ENCODE measurements around the gene MYADM. TPM values are rescaled to one million over a fixed set of nuclear protein-coding genes. Genes with fewer than 3 reads are reported as not detected.
"Not testable (repeated sequence)": the region's sequence is repeated elsewhere in the genome, so short reads cannot be mapped to it uniquely, and the experiment has no call there.

Gene MYADM
- total and polyA plus RNA-seq, 2 donors (not counting 1 experiment from before 2014, with no cell fraction given), result 18.5 to 172 TPM

- WGBS (ENCODE audit: insufficient coverage), result 1% methylated on average over 69 of the region's 75 CpGs
- peak overlapping the region; percentile 98 for H3K27ac ChIP-seq (ENCODE audit: low read length in 2 of 2)
- peak overlapping the region; percentile 82 to 100 (median 90) for H3K4me3 ChIP-seq (ENCODE audit: control extremely low read depth in 1 of 5, extremely low read depth in 1 of 5, insufficient read depth in 1 of 5, low read depth in 2 of 5, low read length in 4 of 5)
- peaks cover 52% of the 10 kb centered on the region for H4K20me1 ChIP-seq (ENCODE audit: control insufficient read depth, insufficient read depth, low read length, poor library complexity, severe bottlenecking)
- TF ChIP-seq EZH2 (IDR thresholded peaks at IDR 0.05; ENCODE audit: borderline replicate concordance, insufficient read depth, low read depth, low read length, poor library complexity, severe bottlenecking) (no peak), CTCF (IDR thresholded peaks at IDR 0.05) (no peak)
- peak overlapping the region; percentile 22 for H2AFZ ChIP-seq (ENCODE audit: insufficient read depth, low read depth, low read length, poor library complexity, severe bottlenecking)
- peak overlapping the region; percentile 97 for H3K9ac ChIP-seq (ENCODE audit: low read length)
- Mint-ChIP-seq H3K27me3 (no peaks in the 10 kb centered on the region), H3K27ac (peak overlapping the region; percentile 90), H3K9me3 (ENCODE audit: insufficient read depth) (no peaks in the 10 kb centered on the region), H3K4me3 (peak overlapping the region; percentile 92), H3K4me1 (peaks cover 49% of the 10 kb centered on the region)
- ChIA-PET CTCF (interaction anchor here (1.3 kb wide), 1 partner anchor 8 kb away, joined by 5 read pairs; no protein-coding TSS in a partner anchor), POLR2A (no interaction called here)
- peaks cover 31% of the 10 kb centered on the region for H3K79me2 ChIP-seq (ENCODE audit: control insufficient read depth, insufficient read depth, low read length)
- peaks cover 5 to 14% of the 10 kb centered on the region in 2 experiments for H3K36me3 ChIP-seq (replicated peaks in 1 of 2; ENCODE audit: control extremely low read depth in 1 of 2, control insufficient read depth in 1 of 2, extremely low read depth in 1 of 2, insufficient read depth in 2 of 2, low read length in 1 of 2)
- H3K4me2 ChIP-seq (replicated peaks; ENCODE audit: low read depth, low read length, poor library complexity, severe bottlenecking), result peak overlapping the region; percentile 97
- DNase-seq (peak; percentile 93), ATAC-seq (ENCODE audit: low read depth) (peak; percentile 34)
- H3K27me3 ChIP-seq (replicated peaks in 1 of 4; ENCODE audit: control extremely low read depth in 1 of 4, control insufficient read depth in 3 of 4, insufficient read depth in 4 of 4, low read length in 3 of 4), result no peaks in the 10 kb centered on the region
- peaks cover 35 to 65% of the 10 kb centered on the region in 2 donors for H3K4me1 ChIP-seq (ENCODE audit: control insufficient read depth in 2 of 2, insufficient read depth in 2 of 2, low read length in 2 of 2)
- intact Hi-C loops (cut with micrococcal nuclease), result loop anchor here (5.0 kb wide), 5 partner anchors 248 to 1697 kb away; partner anchors contain the start of genes KMT5C, LENG9, PRPF31 and TFPT
- peaks cover 0 to 25% (median 2%) of the 10 kb centered on the region in 3 donors for H3K9me3 ChIP-seq (ENCODE audit: control extremely low read depth in 1 of 3, control insufficient read depth in 2 of 3, insufficient read depth in 1 of 3, low read length in 2 of 3)
Observed at GRCh38 chr19:53868892-53869804, 1.5 kb downstream of the MYADM start.

GRCh38 chr19:53869805-53870484, 2.3 kb downstream of the MYADM start:
- WGBS (ENCODE audit: insufficient coverage), result 0% methylated on average over 12 of the region's 24 CpGs
- POLR2A ChIA-PET, result not testable (repeated sequence)

More at GRCh38 chr19:53869805-53870484, 2.3 kb downstream of the MYADM start:
- Histone ChIP-seq H3K9ac (ENCODE audit: low read length) (peak overlapping the region; percentile 97), H3K4me2 (replicated peaks; ENCODE audit: low read depth, low read length, poor library complexity, severe bottlenecking) (peak overlapping the region; percentile 97), H3K36me3 (replicated peaks in 1 of 2; ENCODE audit: control extremely low read depth in 1 of 2, control insufficient read depth in 1 of 2, extremely low read depth in 1 of 2, insufficient read depth in 2 of 2, low read length in 1 of 2) (peaks cover 5 to 22% of the 10 kb centered on the region in 2 experiments), H3K79me2 (ENCODE audit: control insufficient read depth, insufficient read depth, low read length) (peaks cover 39% of the 10 kb centered on the region), H3K4me3 (ENCODE audit: control extremely low read depth in 1 of 5, extremely low read depth in 1 of 5, insufficient read depth in 1 of 5, low read depth in 2 of 5, low read length in 4 of 5) (peak overlapping the region; percentile 66 to 100 (median 86)), H3K9me3 (ENCODE audit: control extremely low read depth in 1 of 3, control insufficient read depth in 2 of 3, insufficient read depth in 1 of 3, low read length in 2 of 3) (peaks cover 0 to 27% (median 2%) of the 10 kb centered on the region in 3 donors), H3K27ac (ENCODE audit: low read length in 2 of 2) (peak overlapping the region; percentile 98), H3K4me1 (ENCODE audit: control insufficient read depth in 2 of 2, insufficient read depth in 2 of 2, low read length in 2 of 2) (peaks cover 43 to 73% of the 10 kb centered on the region in 2 donors), H4K20me1 (ENCODE audit: control insufficient read depth, insufficient read depth, low read length, poor library complexity, severe bottlenecking) (peaks cover 60% of the 10 kb centered on the region)
- not testable (repeated sequence) for ATAC-seq (ENCODE audit: low read depth); H3K9me3 Mint-ChIP-seq (ENCODE audit: insufficient read depth); H2AFZ ChIP-seq (ENCODE audit: insufficient read depth, low read depth, low read length, poor library complexity, severe bottlenecking); H3K27me3 Mint-ChIP-seq; H3K27me3 ChIP-seq (replicated peaks in 1 of 4; ENCODE audit: control extremely low read depth in 1 of 4, control insufficient read depth in 3 of 4, insufficient read depth in 4 of 4, low read length in 3 of 4); DNase-seq
- Mint-ChIP-seq H3K4me3 (peak overlapping the region; percentile 92), H3K27ac (peak overlapping the region; percentile 93), H3K4me1 (peaks cover 56% of the 10 kb centered on the region)
- intact Hi-C loops (cut with micrococcal nuclease), result loop anchor here (5.0 kb wide), 5 partner anchors 247 to 1698 kb away; partner anchors contain the start of genes KMT5C, LENG9, PRPF31 and TFPT
- CTCF ChIA-PET, result interaction anchor here (0.9 to 1.8 kb wide), 3 partner anchors 12 to 148 kb away, joined by 4 to 10 read pairs (median 4); partner anchors contain the start of gene PRKCG

Data from B cell (primary cell).